ENCODE measurements around the gene HTR4. TPM values are rescaled to one million over a fixed set of nuclear protein-coding genes. Genes with fewer than 3 reads are reported as not detected.
"Not testable (repeated sequence)": the region's sequence is repeated elsewhere in the genome, so short reads cannot be mapped to it uniquely, and the experiment has no call there.

The HTR4 gene
- total RNA-seq = 1.2 TPM

GRCh38 chr5:148653836-148654781, at the start of gene HTR4:
TSS of gene HTR4 (minus strand) at chr5:148654527. CDS start at chr5:148637014, 17,513 bp downstream.
- DNase-seq (ENCODE audit: low spot score in 2 of 2) (no peak), FAIRE-seq (no peak)

- no peak for DNase-seq (ENCODE audit: low spot score in 2 of 2)
- no peak for FAIRE-seq
Observed at GRCh38 chr5:148702019-148702596, 47.8 kb upstream of the HTR4 start.

- FAIRE-seq = no peak
Observed at GRCh38 chr5:148699028-148699427, 44.7 kb upstream of the HTR4 start.

GRCh38 chr5:148697809-148698196, 43.5 kb upstream of the HTR4 start:
- FAIRE-seq = no peak
- DNase-seq (ENCODE audit: low spot score in 2 of 2) = no peak

More at GRCh38 chr5:148699028-148699427, 44.7 kb upstream of the HTR4 start:
- no peak for DNase-seq (ENCODE audit: low spot score in 2 of 2)

- DNase-seq (ENCODE audit: low spot score in 2 of 2) (no peak), FAIRE-seq (no peak)
Observed at GRCh38 chr5:148697180-148697808, 43.0 kb upstream of the HTR4 start.

- FAIRE-seq (no peak), DNase-seq (ENCODE audit: low spot score in 2 of 2) (no peak)
Observed at GRCh38 chr5:148696187-148697036, 42.1 kb upstream of the HTR4 start.

- FAIRE-seq = no peak
- no peak for DNase-seq (ENCODE audit: low spot score in 2 of 2)
Observed at GRCh38 chr5:148690945-148691344, 36.6 kb upstream of the HTR4 start.

- FAIRE-seq (no peak), DNase-seq (ENCODE audit: low spot score in 2 of 2) (no peak)
Observed at GRCh38 chr5:148688787-148689186, 34.5 kb upstream of the HTR4 start.

GRCh38 chr5:148687871-148688270, 33.5 kb upstream of the HTR4 start:
- FAIRE-seq (no peak), DNase-seq (ENCODE audit: low spot score in 2 of 2) (no peak)

GRCh38 chr5:148687427-148687826, 33.1 kb upstream of the HTR4 start:
- no peak for FAIRE-seq
- no peak for DNase-seq (ENCODE audit: low spot score in 2 of 2)

- DNase-seq (ENCODE audit: low spot score in 2 of 2) = no peak
Observed at GRCh38 chr5:148686660-148687059, 32.3 kb upstream of the HTR4 start.

GRCh38 chr5:148685520-148686134, 31.3 kb upstream of the HTR4 start:
- DNase-seq (ENCODE audit: low spot score in 2 of 2) (no peak), FAIRE-seq (no peak)

More at GRCh38 chr5:148686660-148687059, 32.3 kb upstream of the HTR4 start:
- FAIRE-seq = no peak

- FAIRE-seq (no peak), DNase-seq (ENCODE audit: low spot score in 2 of 2) (no peak)
Observed at GRCh38 chr5:148684528-148684927, 30.2 kb upstream of the HTR4 start.

- DNase-seq (ENCODE audit: low spot score in 2 of 2) (no peak), FAIRE-seq (no peak)
Observed at GRCh38 chr5:148683651-148684050, 29.3 kb upstream of the HTR4 start.

- DNase-seq (ENCODE audit: low spot score in 2 of 2) (no peak), FAIRE-seq (no peak)
Observed at GRCh38 chr5:148682058-148683026, 28.0 kb upstream of the HTR4 start.

- no peak for FAIRE-seq
Observed at GRCh38 chr5:148681157-148682057, 27.1 kb upstream of the HTR4 start.

GRCh38 chr5:148673704-148674103, 19.4 kb upstream of the HTR4 start:
- DNase-seq (ENCODE audit: low spot score in 2 of 2); FAIRE-seq: not testable (repeated sequence)

More at GRCh38 chr5:148681157-148682057, 27.1 kb upstream of the HTR4 start:
- DNase-seq (ENCODE audit: low spot score in 2 of 2) = no peak

GRCh38 chr5:148666353-148666752, 12.0 kb upstream of the HTR4 start:
- FAIRE-seq (no peak), DNase-seq (ENCODE audit: low spot score in 2 of 2) (no peak)
